NT2/D1 (cell line): ENCODE measurements around the gene MZF1.

Source experiments
- SUZ12 ChIP-seq: IDR thresholded peaks from 2 replicates; pipeline ENCODE4 v1.6.1; 2011; ENCODE audit not compliant: insufficient read length, insufficient read depth; ENCODE audit errors: extremely low read depth
- ZNF274 ChIP-seq: IDR thresholded peaks from 2 replicates; pipeline ENCODE4 v1.6.1; 2011; ENCODE audit warnings: mild to moderate bottlenecking, low read depth, low read length

- no peak for TF ChIP-seq ZNF274
- TF ChIP-seq SUZ12 = no peak
Measured at GRCh38 chr19:58557221-58558065, 15.7 kb downstream of the MZF1 start.
